Stimulated activated naive CD8-positive, alpha-beta T cell treated with anti-CD3 and anti-CD28 coated beads, Interleukin-15, Interleukin-2, amounts not matched to agents 100 ng/mL and 50 ng/mL, for 24 hours (primary cell): ENCODE results near the gene TMEM247.

Experiments
- H3K27ac Mint-ChIP-seq: one replicate; pipeline ENCODE4 v1.8.0; 2021; ENCODE audit warnings: mild to moderate bottlenecking, mixed read lengths
- H3K27me3 Mint-ChIP-seq: one replicate; pipeline ENCODE4 v1.8.0; 2021; ENCODE audit warnings: mixed read lengths
- H3K36me3 Mint-ChIP-seq: one replicate; pipeline ENCODE4 v1.8.0; 2021; ENCODE audit warnings: low read depth, mixed read lengths
- H3K4me1 Mint-ChIP-seq: one replicate; pipeline ENCODE4 v1.8.0; 2021; ENCODE audit warnings: low read depth, mixed read lengths
- H3K4me3 Mint-ChIP-seq: one replicate; pipeline ENCODE4 v1.8.0; 2021; ENCODE audit warnings: mild to moderate bottlenecking, mixed read lengths
- H3K9me3 Mint-ChIP-seq: one replicate; pipeline ENCODE4 v1.8.0; 2021; ENCODE audit warnings: mixed read lengths

The TMEM247 gene

DNA sequence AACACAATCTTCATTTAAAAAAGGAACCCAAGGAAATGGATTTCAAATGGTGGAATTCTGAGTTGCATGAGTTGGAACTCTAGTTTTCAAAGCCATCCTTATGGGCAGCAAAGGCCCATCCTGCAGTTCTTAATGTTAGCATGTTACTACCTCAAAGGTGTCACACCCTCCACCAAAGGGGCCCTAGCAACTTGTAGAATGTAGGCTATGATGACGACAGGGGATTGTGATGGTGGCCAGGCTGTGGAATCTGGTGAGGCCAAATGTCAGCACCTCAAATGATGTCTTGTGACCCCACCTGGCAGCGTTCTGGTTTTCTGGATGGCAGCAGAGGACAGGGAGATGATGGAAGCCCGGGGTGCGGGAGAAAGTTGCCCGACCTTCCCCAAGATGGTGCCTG, at the start of gene TMEM247:
TMEM247 (plus strand) TSS at position 301 of the 400 bp plus-strand sequence.
- Mint-ChIP-seq H3K9me3 (peaks cover 9% of the 10 kb centered on the region), H3K27me3 (no peaks in the 10 kb centered on the region), H3K4me1 (peaks cover 21% of the 10 kb centered on the region), H3K27ac (no peak within 1 kb of the TSS), H3K36me3 (no peaks in the 10 kb centered on the region), H3K4me3 (no peak within 1 kb of the TSS)

DNA sequence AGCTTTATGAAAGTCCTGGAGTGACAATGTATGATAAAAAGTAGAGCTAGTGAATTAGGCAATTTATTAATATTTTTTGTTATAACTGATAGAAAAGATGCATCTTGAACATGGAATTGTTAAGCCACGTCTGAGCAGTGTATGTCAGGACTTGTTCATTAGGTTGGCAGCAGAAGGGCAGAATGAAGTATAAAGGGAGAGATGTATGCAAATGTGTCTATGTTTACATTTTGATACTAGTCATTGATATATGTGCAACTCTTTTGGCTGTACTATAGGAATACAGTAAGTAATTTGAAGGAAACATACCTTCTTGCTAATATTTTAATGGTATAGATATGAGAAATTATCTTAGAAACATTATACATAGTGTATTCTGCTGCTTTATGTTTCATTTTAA, 49.0 kb upstream of the TMEM247 start:
- no peak overlapping the region for H3K27ac Mint-ChIP-seq
- H3K4me3 Mint-ChIP-seq = no peak overlapping the region
- no peaks in the 10 kb centered on the region for H3K36me3 Mint-ChIP-seq
- peaks cover 3% of the 10 kb centered on the region for H3K9me3 Mint-ChIP-seq
- H3K4me1 Mint-ChIP-seq = peaks cover 39% of the 10 kb centered on the region
- H3K27me3 Mint-ChIP-seq = no peaks in the 10 kb centered on the region

DNA sequence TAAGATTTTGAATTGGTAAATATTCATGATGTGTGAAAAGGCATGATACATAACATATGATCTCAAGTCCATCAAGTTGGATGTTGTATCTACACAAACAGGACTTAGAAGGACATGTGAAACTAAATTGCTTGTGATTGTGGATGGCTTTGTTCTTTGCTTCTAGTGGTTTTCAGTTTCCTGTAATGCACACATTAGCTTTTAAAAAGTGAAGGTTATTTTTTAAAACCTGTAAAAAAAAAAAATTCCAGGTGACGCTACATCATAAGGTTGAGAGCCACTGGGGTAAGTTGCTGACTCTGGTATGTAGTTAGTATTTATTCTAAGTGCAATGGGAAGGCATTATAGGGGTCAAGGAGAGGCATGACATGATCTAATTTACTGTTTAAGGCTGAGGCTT, 48.4 kb upstream of the TMEM247 start:
- no peak overlapping the region for H3K4me3 Mint-ChIP-seq
- H3K9me3 Mint-ChIP-seq = peaks cover 3% of the 10 kb centered on the region
- peaks cover 39% of the 10 kb centered on the region for H3K4me1 Mint-ChIP-seq
- no peaks in the 10 kb centered on the region for H3K36me3 Mint-ChIP-seq
- H3K27ac Mint-ChIP-seq = no peak overlapping the region
- no peaks in the 10 kb centered on the region for H3K27me3 Mint-ChIP-seq

DNA sequence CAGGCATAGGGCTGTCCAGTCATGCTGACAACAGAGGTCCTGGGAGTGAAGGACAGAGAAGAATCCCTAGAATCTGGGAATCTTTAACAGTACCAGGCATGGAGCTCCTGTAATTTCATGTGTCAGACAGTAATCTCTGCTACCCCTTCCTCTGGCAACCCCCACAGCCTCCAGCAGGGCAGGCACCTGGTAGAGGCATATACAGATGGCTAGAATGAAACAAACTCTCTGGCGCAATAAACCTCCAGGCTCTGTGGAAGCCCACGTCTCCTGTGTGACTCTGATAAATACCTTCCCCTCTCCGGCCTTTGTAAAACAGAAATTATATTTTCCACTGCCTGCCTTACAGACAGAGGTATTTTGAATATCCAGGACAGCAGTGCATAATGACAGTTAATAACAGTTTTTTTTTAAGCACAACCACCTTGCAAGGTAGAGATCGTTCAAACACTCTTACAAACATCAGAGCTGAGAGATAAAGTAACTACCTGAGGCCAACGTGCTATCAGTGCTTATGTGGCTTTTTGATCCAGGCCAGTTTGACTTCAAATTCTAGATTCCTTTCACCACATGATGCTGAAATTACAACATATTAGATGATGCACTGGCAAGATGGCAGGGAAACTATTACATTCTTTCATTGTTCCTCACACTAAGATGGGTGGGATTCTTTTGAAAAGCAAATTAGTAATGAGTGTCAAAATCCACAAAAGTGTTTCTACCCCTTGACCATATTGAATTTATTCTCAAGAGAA, 47.7 kb upstream of the TMEM247 start:
- Mint-ChIP-seq H3K27me3 (no peaks in the 10 kb centered on the region), H3K4me1 (peaks cover 42% of the 10 kb centered on the region), H3K9me3 (peaks cover 3% of the 10 kb centered on the region), H3K36me3 (no peaks in the 10 kb centered on the region), H3K4me3 (no peak overlapping the region), H3K27ac (no peak overlapping the region)

DNA sequence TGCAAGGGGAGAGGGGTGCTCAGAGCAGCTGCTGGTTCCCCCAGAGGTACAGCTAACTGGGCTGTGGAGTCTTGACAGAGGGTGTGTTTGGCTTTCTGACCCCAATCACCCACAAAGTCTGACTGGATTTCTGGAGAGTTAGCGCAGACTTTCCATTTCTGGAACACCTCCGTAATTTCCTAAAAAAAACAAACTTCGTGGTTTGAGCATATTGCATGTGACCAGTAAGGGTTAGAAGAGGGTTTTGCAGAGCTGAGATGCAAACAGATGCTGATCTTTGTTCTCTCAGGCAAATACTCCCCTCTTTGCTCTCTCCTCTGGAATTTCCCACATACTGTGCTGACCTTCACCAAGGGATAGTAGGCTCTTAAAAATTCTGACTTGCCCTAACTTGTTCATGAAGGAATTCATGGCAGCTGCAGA, 44.5 kb upstream of the TMEM247 start:
- Mint-ChIP-seq H3K27ac (peak overlapping the region; percentile 4), H3K27me3 (no peaks in the 10 kb centered on the region), H3K9me3 (no peaks in the 10 kb centered on the region), H3K36me3 (no peaks in the 10 kb centered on the region), H3K4me3 (no peak overlapping the region), H3K4me1 (peaks cover 57% of the 10 kb centered on the region)

DNA sequence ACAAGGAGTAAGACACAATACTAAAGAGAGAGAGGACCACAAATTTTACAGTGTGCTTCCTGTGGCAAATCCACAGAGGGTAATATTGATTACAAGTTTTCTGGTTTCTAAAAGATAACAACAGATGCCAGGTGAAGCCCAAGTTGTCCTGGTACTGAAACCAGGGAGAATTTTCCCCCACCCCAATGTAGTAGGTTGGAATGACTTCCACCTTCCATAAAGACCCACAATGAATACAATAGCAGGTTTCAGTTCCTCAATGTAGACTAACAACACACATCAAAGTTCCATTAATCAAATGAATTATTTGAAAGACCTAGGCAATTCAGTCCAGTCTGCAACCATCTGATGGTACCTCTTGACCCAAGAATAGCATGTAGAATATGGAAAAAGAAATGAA, 44.0 kb upstream of the TMEM247 start:
- no peak overlapping the region for H3K4me3 Mint-ChIP-seq
- peak overlapping the region; percentile 4 for H3K27ac Mint-ChIP-seq
- H3K4me1 Mint-ChIP-seq = peaks cover 62% of the 10 kb centered on the region
- H3K27me3 Mint-ChIP-seq = no peaks in the 10 kb centered on the region
- no peaks in the 10 kb centered on the region for H3K9me3 Mint-ChIP-seq
- H3K36me3 Mint-ChIP-seq = no peaks in the 10 kb centered on the region

DNA sequence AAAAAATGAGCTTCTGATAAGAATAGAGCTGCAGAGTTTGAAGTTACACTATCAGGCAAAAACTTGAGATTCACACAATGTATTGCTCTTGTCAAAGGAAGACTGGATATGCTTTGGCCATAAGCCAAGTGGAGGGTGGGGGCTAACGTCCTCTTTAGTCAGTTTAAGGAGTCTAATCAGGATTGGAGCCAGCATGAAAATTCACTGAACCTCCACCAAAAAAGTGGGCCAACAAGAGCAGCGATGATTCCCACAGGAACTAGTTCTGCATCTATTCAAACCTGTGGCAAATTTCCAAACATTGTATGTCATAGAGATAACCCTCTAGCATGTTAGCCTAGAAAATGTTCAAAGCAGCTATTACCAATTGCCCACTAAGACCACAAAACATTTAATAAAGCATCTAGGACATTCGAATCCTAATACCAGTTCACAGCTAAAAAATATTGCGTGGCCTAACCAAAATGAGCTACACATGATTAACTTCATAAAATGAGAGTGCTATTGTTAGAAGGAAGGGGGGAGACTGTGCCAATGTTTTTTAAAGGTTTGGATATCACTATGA, 43.5 kb upstream of the TMEM247 start:
- Mint-ChIP-seq H3K9me3 (no peaks in the 10 kb centered on the region), H3K27me3 (no peaks in the 10 kb centered on the region), H3K36me3 (no peaks in the 10 kb centered on the region), H3K4me1 (peaks cover 59% of the 10 kb centered on the region), H3K27ac (no peak overlapping the region), H3K4me3 (no peak overlapping the region)

DNA sequence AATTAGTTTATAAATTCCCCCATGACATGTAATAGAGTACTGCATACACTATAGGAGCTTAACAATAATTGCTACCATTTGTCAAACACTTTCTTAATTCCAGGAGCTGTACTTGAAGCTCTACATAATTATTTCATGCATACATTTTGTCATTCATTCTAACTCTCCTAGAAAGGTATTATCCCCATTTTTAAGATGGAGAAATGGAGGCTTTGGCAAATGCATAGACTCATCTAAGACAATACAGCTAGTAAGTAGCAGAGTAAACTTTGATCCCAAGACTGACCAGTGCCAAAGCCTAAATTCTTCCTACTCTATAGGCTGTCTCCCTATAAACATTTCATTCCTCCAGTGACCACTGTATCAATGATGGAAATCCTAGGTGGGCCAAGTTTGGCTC, 42.6 kb upstream of the TMEM247 start:
- Mint-ChIP-seq H3K4me1 (peaks cover 49% of the 10 kb centered on the region), H3K4me3 (no peak overlapping the region), H3K27ac (no peak overlapping the region), H3K9me3 (no peaks in the 10 kb centered on the region), H3K36me3 (no peaks in the 10 kb centered on the region), H3K27me3 (no peaks in the 10 kb centered on the region)

DNA sequence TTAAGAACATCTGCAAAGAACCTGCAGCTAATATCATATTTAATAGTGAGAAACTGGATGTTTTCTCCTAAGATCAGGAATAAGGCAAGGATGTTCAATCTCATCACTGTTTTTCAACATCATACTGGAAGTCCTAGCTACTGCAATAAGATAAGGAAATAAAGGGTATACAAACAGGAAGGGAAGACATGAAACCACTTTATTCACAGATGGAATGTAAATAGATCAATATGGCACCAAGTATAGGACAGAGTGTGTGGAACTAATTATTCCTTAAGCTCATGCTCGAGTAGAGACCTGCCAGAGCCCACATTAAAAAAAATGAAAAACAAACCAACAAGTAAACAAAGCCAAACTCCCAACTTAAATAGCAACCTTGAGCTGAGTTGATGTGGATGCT, 41.3 kb upstream of the TMEM247 start:
- Mint-ChIP-seq H3K9me3 (no peaks in the 10 kb centered on the region), H3K36me3 (no peaks in the 10 kb centered on the region), H3K4me3 (no peak overlapping the region), H3K4me1 (peaks cover 36% of the 10 kb centered on the region), H3K27me3 (no peaks in the 10 kb centered on the region), H3K27ac (no peak overlapping the region)

DNA sequence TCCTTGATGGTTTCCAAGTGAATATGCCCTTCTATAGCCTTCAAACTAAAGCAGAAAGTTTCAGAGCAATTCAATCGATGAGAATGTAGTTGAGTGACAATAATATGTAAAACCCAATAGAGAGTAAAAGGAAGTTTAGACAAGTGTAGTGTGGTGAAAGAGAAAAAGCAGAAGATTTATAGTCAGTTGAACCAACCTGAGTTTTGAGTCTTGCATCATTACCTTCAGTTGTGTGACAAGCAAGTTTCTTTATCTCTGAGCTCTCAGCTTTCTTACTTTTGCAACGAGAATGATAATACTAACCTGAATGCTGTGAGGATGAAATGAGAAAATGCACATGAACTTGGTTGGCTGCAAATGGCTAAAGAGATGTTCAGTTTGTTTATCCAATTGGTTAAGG, 40.6 kb upstream of the TMEM247 start:
- H3K4me1 Mint-ChIP-seq = peaks cover 33% of the 10 kb centered on the region
- H3K27me3 Mint-ChIP-seq = no peaks in the 10 kb centered on the region
- no peak overlapping the region for H3K27ac Mint-ChIP-seq
- H3K36me3 Mint-ChIP-seq = no peaks in the 10 kb centered on the region
- H3K4me3 Mint-ChIP-seq = no peak overlapping the region
- no peaks in the 10 kb centered on the region for H3K9me3 Mint-ChIP-seq

DNA sequence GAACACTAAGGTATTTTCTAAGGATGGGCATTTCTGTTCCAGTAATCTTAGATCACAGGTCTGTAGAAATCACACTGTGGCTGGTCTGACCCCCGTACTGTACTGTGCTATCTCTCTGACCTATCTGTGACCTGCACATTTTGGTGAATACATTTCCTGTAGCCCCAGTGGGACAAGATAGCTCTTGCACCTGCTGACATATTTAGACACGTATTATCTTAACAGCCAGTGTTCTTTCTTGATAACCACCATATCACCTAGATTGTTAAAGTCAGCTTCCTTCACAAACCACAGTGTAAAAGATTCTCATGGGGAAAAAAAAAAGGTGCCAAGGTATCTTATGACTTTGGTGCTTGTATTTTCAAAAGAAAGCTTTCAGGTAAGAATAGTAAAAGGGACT, 39.8 kb upstream of the TMEM247 start:
- no peak overlapping the region for H3K4me3 Mint-ChIP-seq

DNA sequence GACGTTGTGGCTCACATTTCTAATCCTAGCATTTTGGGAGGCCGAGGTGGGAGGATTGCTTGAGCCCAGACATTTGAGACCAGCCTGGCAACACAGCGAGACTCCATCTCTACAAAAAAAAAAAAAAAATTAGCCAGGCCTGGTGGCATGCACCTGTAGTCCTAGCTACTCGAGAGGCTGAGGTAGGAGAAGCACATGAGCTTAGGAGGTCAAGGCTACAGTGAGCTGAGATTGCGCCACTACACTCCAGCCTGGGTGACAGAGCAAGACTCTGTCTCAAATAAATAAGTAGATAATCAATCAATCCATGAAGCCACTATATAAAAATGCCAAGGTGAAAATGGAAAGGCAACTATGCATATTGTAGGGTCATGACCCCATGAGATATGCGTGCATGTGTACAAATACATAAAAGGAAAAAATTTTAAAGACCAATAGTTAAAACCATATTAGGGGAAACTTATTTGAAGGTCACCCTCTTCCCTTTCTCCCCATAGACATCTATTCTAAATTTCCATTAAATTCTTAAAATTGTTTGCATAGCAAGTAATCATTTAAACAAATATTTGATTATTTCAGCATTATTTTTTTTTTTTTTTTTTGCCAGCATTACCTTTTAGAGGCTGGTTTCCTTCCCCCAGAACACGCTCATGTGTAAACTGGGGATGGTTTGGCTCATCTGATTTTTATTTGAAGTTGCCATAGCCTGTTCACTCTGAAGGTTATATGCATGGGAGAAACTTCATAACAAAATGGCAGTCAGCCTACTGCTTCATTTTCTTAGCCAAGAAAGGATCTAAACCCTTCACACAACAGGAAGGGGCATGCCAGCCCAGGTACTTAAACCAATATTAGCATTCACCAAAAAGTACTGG, 37.3 kb upstream of the TMEM247 start:
- Mint-ChIP-seq H3K4me3 (no peak overlapping the region), H3K4me1 (peaks cover 21% of the 10 kb centered on the region), H3K36me3 (no peaks in the 10 kb centered on the region), H3K27ac (no peak overlapping the region), H3K9me3 (peaks cover 6% of the 10 kb centered on the region), H3K27me3 (no peaks in the 10 kb centered on the region)

More for the DNA sequence above, 39.8 kb upstream of the TMEM247 start:
- Mint-ChIP-seq H3K36me3 (no peaks in the 10 kb centered on the region), H3K9me3 (peaks cover 3% of the 10 kb centered on the region), H3K4me1 (peaks cover 33% of the 10 kb centered on the region), H3K27ac (no peak overlapping the region), H3K27me3 (no peaks in the 10 kb centered on the region)

DNA sequence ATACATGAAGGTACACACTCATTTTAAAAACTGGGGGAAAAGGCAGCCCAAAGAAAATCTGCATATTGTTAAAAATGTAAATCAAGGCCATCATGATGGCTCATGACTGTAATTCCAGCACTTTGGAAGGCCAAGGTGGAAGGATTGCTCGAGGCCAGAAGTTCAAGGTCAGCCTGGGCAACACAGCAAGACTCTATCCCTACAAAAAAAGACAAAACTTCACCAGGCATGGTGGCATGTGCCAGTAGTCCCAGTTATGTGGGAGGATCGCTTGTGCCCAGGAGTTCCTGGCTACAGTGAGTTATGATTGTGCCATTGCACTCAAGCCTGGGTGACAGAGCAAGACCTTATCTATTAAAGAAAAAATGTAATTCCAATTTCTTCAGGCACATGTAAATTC, 34.6 kb upstream of the TMEM247 start:
- Mint-ChIP-seq H3K27ac (no peak overlapping the region), H3K27me3 (peaks cover 4% of the 10 kb centered on the region), H3K4me1 (peaks cover 7% of the 10 kb centered on the region), H3K9me3 (peaks cover 9% of the 10 kb centered on the region), H3K36me3 (no peaks in the 10 kb centered on the region), H3K4me3 (no peak overlapping the region)

DNA sequence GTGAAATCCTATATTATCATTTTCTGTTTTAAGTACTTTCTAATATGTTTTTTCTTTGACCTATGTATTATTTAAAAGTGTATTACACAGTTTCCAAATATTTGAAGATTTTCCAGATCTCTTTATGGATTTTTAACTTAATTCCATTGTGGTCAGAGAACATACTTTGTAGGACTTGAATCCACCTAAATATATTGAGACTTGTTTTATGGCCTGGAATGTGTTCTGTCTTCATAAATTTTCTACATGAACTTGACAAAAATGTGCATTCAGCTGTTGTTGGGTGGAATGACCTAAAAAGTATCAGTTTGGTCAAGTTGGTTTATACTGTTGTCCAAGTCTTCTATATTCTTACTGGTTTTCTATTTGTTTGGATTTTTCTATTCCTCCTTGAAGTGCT, 33.8 kb upstream of the TMEM247 start:
- Mint-ChIP-seq H3K27me3 (peaks cover 4% of the 10 kb centered on the region), H3K9me3 (peaks cover 9% of the 10 kb centered on the region), H3K36me3 (no peaks in the 10 kb centered on the region), H3K4me3 (no peak overlapping the region), H3K27ac (no peak overlapping the region), H3K4me1 (no peaks in the 10 kb centered on the region)

DNA sequence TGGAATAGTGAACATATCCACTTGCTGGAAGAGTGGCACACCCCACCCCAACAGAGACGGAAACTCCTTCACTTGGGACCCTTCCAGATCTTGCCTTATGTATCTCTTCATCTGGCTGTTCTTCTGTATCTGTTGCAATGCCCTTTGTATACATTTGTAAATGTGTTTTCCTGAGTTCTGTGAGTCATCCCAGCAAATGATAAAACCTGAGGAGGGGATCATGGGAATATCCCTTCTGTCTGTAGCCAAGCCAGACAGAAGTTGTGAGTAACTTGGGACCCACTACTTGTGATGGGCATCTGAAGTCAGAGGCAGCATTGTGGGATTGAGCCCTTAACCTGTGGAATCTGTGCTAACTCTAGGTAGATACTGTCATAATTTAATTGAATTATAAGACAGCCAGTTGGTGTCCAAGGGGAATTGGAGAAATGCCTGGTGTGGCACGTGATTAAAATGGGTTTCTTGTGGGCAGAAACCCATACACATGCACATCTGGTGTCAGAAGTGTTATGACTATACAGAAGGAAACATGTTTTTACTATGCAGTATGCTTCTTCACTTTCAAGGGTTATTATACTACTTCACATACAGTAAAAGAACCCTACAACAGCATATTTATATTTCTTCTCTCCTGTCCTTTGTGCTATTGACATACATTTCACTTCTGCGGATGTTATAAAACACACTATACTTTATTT, 32.3 kb upstream of the TMEM247 start:
- H3K4me3 Mint-ChIP-seq = no peak overlapping the region
- H3K27me3 Mint-ChIP-seq = peaks cover 4% of the 10 kb centered on the region
- peaks cover 9% of the 10 kb centered on the region for H3K9me3 Mint-ChIP-seq
- H3K4me1 Mint-ChIP-seq = no peaks in the 10 kb centered on the region
- no peaks in the 10 kb centered on the region for H3K36me3 Mint-ChIP-seq
- no peak overlapping the region for H3K27ac Mint-ChIP-seq
